Cardiac muscle cell (in vitro differentiated cells and primary cell): Measurements from ENCODE around the gene SSR1. TPM values are rescaled to one million over a fixed set of nuclear protein-coding genes. Genes with fewer than 3 reads are reported as not detected.
"Not testable (repeated sequence)": the region's sequence is repeated elsewhere in the genome, so short reads cannot be mapped to it uniquely, and the experiment has no call there.

Source experiments
- DNase-seq, 2 donors: peaks; one replicate each; pipeline versions ENCODE4 v3.0.0 to v3.0.0-alpha.2; 2010 to 2017; ENCODE audit warnings: low read depth in 1 of 2, low spot score in 1 of 2
- H3K27ac ChIP-seq: fragments of 200-600 bp; sonication (generic); 2 replicates; pipeline ENCODE4 v1.5.1; 2016
- H3K27me3 ChIP-seq: fragments of 200-600 bp; sonication (generic); 2 replicates; pipeline ENCODE4 v1.6.0; 2016; ENCODE audit warnings: control low read depth
- H3K36me3 ChIP-seq: fragments of 200-600 bp; sonication (generic); 2 replicates; pipeline ENCODE4 v1.5.1; 2016; ENCODE audit warnings: control low read depth
- H3K4me1 ChIP-seq: fragments of 200-600 bp; sonication (generic); 2 replicates; pipeline ENCODE4 v1.8.1; 2017; ENCODE audit warnings: low read depth, mild to moderate bottlenecking, mixed run types
- H3K4me3 ChIP-seq: fragments of 200-600 bp; sonication (generic); 2 replicates; pipeline ENCODE4 v1.5.1; 2016; ENCODE audit warnings: mild to moderate bottlenecking
- H3K9me3 ChIP-seq: fragments of 200-600 bp; sonication (generic); 2 replicates; pipeline ENCODE4 v1.5.1; 2017; ENCODE audit warnings: low read depth, mild to moderate bottlenecking, control low read depth
- polyA plus RNA-seq: library from polyadenylated mRNA; unstranded; fragments of >200 nt; fragmentation: Nextera tagmentation; extraction: Ambion mirVana; gene quantifications from 2 replicates; pipeline ENCODE4 v1.2.1, GENCODE V29; 2016
- total RNA-seq: library from RNA; depleted of rRNA; stranded (reverse); fragments of >200 nt; gene quantifications from 2 replicates; pipeline ENCODE4 v1.2.3, GENCODE V29; 2016
- TF ChIP-seq, protein P1 (sequence below): IDR thresholded peaks from 2 replicates; pipeline ENCODE4 v1.5.1; 2012; ENCODE audit warnings: low read depth, mild to moderate bottlenecking, low read length

SSR1 gene
- total and polyA plus RNA-seq, 2 experiments from 2014 or later: 26.3 to 54.5 TPM

DNA sequence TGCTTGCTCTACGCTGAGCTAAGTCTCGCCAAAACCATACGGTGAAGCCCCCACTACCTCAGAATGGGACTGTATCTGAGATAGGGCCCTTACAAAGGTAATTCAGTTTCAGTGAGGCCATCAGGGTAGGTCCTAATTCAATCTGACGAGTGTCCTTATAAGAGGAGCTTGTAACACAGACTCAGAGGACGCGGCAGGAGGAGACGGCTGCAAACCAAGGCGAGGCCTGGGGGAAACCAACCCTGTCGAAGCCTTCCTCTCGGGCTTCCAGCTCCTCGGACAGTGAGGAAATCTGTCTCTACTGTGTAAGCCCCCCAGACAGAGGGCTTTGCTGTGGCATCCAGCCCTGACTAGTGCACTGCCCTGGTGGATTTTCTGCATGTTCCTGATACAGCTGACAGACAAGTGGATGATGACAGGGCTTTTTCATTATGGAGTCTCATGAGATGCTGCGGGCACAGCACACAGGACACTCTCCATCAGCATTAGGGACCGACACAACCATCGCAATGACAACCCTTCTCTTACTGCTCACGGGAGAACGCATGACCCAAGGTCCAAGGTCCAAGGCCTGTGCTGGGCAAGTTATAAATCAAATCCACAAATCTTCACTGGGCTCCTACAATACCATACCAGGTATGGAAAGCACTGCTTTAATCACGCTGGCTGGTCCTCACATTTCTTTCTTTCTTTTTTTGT is 48.2 kb downstream of the SSR1 start:
- Histone ChIP-seq H3K36me3 (no peaks in the 10 kb centered on the region), H3K4me3 (no peak overlapping the region), H3K4me1 (peaks cover 8% of the 10 kb centered on the region), H3K27ac (no peak overlapping the region), H3K9me3 (no peaks in the 10 kb centered on the region), H3K27me3 (no peaks in the 10 kb centered on the region)
- TF ChIP-seq, protein P1, sequence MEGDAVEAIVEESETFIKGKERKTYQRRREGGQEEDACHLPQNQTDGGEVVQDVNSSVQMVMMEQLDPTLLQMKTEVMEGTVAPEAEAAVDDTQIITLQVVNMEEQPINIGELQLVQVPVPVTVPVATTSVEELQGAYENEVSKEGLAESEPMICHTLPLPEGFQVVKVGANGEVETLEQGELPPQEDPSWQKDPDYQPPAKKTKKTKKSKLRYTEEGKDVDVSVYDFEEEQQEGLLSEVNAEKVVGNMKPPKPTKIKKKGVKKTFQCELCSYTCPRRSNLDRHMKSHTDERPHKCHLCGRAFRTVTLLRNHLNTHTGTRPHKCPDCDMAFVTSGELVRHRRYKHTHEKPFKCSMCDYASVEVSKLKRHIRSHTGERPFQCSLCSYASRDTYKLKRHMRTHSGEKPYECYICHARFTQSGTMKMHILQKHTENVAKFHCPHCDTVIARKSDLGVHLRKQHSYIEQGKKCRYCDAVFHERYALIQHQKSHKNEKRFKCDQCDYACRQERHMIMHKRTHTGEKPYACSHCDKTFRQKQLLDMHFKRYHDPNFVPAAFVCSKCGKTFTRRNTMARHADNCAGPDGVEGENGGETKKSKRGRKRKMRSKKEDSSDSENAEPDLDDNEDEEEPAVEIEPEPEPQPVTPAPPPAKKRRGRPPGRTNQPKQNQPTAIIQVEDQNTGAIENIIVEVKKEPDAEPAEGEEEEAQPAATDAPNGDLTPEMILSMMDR: no peak
- DNase-seq: no peak

DNA sequence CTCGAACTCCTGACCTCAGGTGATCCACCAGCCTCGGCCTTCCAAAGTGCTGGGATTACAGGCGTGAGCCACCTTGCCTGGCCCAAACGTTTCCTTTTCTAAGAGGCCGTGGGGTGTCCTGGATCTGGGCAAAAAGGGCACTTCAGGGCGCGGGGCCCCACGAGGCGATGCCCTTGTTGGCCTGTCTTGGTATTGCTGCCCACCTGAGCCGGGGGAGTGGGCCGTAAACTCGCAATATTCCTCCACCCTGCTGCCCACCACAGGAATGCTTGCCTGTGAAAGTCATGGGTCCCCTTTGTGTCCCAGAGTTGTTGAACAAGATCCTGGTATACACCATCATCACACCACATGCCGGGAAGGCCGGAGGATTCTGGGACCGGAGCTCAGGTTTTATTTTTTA is 49.0 kb downstream of the SSR1 start:
- TF ChIP-seq, protein P1: no peak
- H3K4me1 ChIP-seq: peaks cover 8% of the 10 kb centered on the region
- DNase-seq: no peak
- H3K9me3 ChIP-seq: no peaks in the 10 kb centered on the region
- no peaks in the 10 kb centered on the region for H3K27me3 ChIP-seq
- no peaks in the 10 kb centered on the region for H3K36me3 ChIP-seq
- H3K27ac ChIP-seq: no peak overlapping the region
- H3K4me3 ChIP-seq: no peak overlapping the region

DNA sequence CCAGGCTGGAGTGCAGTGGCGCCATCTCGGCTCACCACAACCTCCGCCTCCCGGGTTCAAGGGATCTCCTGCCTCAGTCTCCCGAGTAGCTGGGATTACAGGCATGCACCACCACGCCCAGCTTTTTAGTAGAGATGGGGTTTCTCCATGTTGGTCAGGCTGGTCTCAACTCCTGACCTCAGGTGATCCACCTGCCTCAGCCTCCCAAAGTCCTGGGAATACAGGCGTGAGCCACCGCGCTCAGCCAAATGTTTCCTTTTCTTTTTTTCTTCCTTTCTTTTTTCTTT is 49.5 kb downstream of the SSR1 start:
- not testable (repeated sequence) for H3K4me3 ChIP-seq, H3K27ac ChIP-seq, H3K36me3 ChIP-seq, H3K4me1 ChIP-seq, H3K9me3 ChIP-seq, DNase-seq, H3K27me3 ChIP-seq

DNA sequence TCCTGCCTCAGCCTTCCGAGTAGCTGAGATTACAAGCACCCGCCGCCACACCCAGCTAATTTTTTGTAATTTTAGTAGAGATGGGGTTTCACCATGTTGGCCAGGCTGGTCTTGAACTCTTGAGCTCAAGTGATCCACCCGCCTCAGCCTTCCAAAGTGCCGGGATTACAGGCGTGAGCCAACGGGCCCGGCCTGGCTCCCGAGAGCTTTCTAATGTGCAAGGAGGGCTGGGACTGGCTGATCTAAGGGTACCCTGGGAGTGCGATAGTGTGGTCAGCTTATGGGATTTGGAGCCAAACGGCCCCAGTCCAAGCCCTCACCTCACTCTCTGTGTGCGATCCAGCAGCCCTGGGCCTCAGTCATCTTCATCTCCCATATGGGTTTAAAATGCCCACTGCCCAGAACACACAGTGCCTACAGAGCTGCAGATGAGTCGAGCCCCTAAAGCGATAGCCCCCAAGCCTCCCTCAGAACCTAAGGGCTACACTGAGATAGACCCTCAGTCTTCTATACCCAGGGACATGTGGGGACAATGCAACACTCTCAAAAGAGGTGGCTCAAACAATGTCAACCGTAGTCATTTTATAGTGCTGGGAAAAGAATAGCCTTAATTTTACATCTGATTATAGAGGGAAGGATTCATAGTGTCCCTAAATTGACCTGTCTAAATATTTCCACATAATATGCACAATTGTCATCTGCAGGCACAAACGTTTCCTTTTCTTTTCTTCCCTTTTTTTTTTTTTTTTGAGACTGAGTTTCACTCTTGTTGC is 50.1 kb downstream of the SSR1 start:
- TF ChIP-seq, protein P1: no peak
- Histone ChIP-seq H3K9me3 (no peaks in the 10 kb centered on the region), H3K4me3 (no peak overlapping the region), H3K4me1 (peaks cover 8% of the 10 kb centered on the region), H3K27ac (no peak overlapping the region), H3K36me3 (no peaks in the 10 kb centered on the region), H3K27me3 (no peaks in the 10 kb centered on the region)
- DNase-seq: no peak

DNA sequence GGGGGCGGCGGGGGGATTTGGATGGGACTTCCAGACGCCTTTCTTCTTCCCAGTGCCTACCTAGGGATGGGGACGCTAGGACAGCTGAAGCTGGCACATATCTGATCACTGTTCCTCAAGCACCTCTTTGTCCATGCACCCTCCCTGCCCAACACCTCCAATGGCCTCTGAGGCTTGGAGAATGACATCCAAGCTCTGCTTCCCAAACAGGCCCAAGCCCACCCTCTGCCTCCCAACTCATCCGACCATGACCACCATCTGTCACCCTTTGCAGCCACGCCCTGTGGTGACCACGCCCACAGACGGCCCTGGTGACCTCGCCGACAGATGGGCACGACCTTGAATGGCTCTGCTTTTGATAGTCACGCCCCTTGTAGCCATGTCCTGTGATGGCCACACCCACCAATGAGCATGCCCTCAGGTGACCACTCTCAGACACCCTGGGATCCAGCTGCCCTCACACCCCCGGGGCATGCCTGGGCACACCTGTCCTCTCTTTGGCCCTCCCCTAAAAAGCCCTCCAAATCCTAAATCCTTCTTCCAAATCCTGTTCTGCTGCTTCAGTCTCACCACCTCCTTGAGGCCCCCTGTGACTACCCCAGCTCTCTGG is 51.0 kb downstream of the SSR1 start:
- Histone ChIP-seq H3K36me3 (no peaks in the 10 kb centered on the region), H3K4me1 (peaks cover 8% of the 10 kb centered on the region), H3K27ac (peak overlapping the region; percentile 86), H3K4me3 (peak overlapping the region; percentile 40), H3K27me3 (no peaks in the 10 kb centered on the region), H3K9me3 (no peaks in the 10 kb centered on the region)
- DNase-seq: no peak
- TF ChIP-seq, protein P1: no peak
